DOHH2 (cell line): Measurements from ENCODE around the gene KLK14.

Source experiments
- CTCF ChIP-seq: fragments of 200-600 bp; sonication (generic); IDR thresholded peaks from one replicate; pipeline ENCODE4 v1.5.1; 2014; ENCODE audit warnings: antibody characterized with exemption, mild to moderate bottlenecking, low read depth, low read length; ENCODE audit not compliant: poor library complexity, severe bottlenecking
- EZH2phosphoT487 ChIP-seq: fragments of 200-600 bp; sonication (generic); IDR thresholded peaks from 2 replicates; pipeline ENCODE4 v1.6.1; 2017; ENCODE audit warnings: borderline replicate concordance, mild to moderate bottlenecking, antibody characterized with exemption, low read length, moderate library complexity, mixed read lengths

GRCh38 chr19:51078104-51078503, 4.6 kb downstream of the KLK14 start:
- TF ChIP-seq CTCF = no peak
- no peak for TF ChIP-seq EZH2phosphoT487
